NB4 (cell line): ENCODE data around the gene PCDH15.

Experiments
- MYC ChIP-seq: IDR thresholded peaks from 2 replicates; pipeline ENCODE4 v1.6.1; 2011; ENCODE audit warnings: low read depth, low read length
- POLR2A ChIP-seq: IDR thresholded peaks from 2 replicates; pipeline ENCODE4 v1.6.1; 2011; ENCODE audit warnings: mild to moderate bottlenecking; ENCODE audit not compliant: insufficient read length; ENCODE audit errors: extremely low read depth
- TF ChIP-seq, protein P1 (sequence below): IDR thresholded peaks from one replicate; pipeline ENCODE4 v1.5.1; 2012; ENCODE audit warnings: low read depth, low read length

DNA sequence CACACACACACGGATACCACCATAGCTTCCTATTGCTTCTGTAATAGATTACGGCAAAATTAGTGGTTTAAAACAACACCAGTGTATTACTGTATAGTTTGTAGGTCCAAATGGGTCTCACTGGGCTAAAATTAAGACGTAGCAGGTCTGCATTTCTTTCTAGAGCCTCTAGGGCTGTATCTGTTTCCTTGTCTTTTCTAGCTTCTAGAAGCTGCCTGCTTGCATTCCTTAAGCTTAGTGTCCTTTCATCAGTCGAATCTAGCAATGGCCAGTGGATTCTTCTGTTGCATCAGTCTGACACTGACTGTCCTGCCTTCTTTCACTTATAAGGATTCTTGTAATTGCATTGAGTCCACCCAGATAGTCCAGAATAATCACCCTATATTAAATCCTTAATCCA lies 882.3 kb downstream of the PCDH15 start:
- TF ChIP-seq, protein P1, sequence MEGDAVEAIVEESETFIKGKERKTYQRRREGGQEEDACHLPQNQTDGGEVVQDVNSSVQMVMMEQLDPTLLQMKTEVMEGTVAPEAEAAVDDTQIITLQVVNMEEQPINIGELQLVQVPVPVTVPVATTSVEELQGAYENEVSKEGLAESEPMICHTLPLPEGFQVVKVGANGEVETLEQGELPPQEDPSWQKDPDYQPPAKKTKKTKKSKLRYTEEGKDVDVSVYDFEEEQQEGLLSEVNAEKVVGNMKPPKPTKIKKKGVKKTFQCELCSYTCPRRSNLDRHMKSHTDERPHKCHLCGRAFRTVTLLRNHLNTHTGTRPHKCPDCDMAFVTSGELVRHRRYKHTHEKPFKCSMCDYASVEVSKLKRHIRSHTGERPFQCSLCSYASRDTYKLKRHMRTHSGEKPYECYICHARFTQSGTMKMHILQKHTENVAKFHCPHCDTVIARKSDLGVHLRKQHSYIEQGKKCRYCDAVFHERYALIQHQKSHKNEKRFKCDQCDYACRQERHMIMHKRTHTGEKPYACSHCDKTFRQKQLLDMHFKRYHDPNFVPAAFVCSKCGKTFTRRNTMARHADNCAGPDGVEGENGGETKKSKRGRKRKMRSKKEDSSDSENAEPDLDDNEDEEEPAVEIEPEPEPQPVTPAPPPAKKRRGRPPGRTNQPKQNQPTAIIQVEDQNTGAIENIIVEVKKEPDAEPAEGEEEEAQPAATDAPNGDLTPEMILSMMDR, result no peak
- TF ChIP-seq POLR2A (no peak), MYC (no peak)
